HEK293T (cell line): ENCODE measurements around the gene CALD1.

ENCODE experiments used
- CTCF ChIA-PET: fragments of 350-600 bp; formaldehyde crosslinking; extraction: SDS; loops from one replicate; lab custom pipeline; 2021; ENCODE audit warnings: antibody characterized with exemption, inconsistent platforms; lab: Yijun Ruan, JAX
- POLR2A ChIA-PET: fragments of 350-600 bp; formaldehyde crosslinking; extraction: SDS; loops from one replicate; lab custom pipeline; 2020; ENCODE audit warnings: antibody characterized with exemption, inconsistent platforms; lab: Yijun Ruan, JAX
- DNase-seq: peaks from one replicate; pipeline ENCODE4 v3.0.0; 2012; ENCODE audit warnings: mixed read lengths; ENCODE audit errors: extremely low spot score
- ARNT ChIP-seq: fragments of 450-650 bp; IDR thresholded peaks from 2 replicates; pipeline ENCODE4 v1.6.1; 2017; ENCODE audit warnings: mild to moderate bottlenecking
- BHLHE40 ChIP-seq: fragments of 450-650 bp; IDR thresholded peaks from 2 replicates; pipeline ENCODE4 v1.6.1; 2016; ENCODE audit warnings: mild to moderate bottlenecking, moderate library complexity, borderline replicate concordance
- CTBP1 ChIP-seq: fragments of 450-650 bp; IDR thresholded peaks from 2 replicates; pipeline ENCODE4 v1.6.1; 2016; ENCODE audit warnings: borderline replicate concordance
- ELF4 ChIP-seq: fragments of 450-650 bp; IDR thresholded peaks from 2 replicates; pipeline ENCODE4 v1.6.1; 2017; ENCODE audit warnings: antibody characterized with exemption
- FOXA1 ChIP-seq: fragments of 450-650 bp; IDR thresholded peaks from 2 replicates; pipeline ENCODE4 v1.6.1; 2016; ENCODE audit warnings: mild to moderate bottlenecking
- FOXK2 ChIP-seq: fragments of 450-650 bp; IDR thresholded peaks from 2 replicates; pipeline ENCODE4 v1.6.1; 2016; ENCODE audit warnings: mild to moderate bottlenecking
- FOXM1 ChIP-seq: fragments of 450-650 bp; IDR thresholded peaks from 2 replicates; pipeline ENCODE4 v1.6.1; 2017; ENCODE audit warnings: mild to moderate bottlenecking, borderline replicate concordance
- HDGF ChIP-seq: fragments of 450-650 bp; IDR thresholded peaks from 2 replicates; pipeline ENCODE4 v1.6.1; 2017; ENCODE audit warnings: antibody characterized with exemption, borderline replicate concordance
- L3MBTL2 ChIP-seq: fragments of 450-650 bp; conservative IDR thresholded peaks from 2 replicates; pipeline ENCODE4 v1.6.1; 2016; ENCODE audit warnings: mild to moderate bottlenecking
- LEF1 ChIP-seq: fragments of 450-650 bp; IDR thresholded peaks from 2 replicates; pipeline ENCODE4 v1.6.1; 2017; ENCODE audit warnings: mild to moderate bottlenecking, borderline replicate concordance
- NFRKB ChIP-seq: fragments of 450-650 bp; IDR thresholded peaks from 2 replicates; pipeline ENCODE4 v1.6.1; 2016; ENCODE audit warnings: mild to moderate bottlenecking, moderate library complexity
- SP1 ChIP-seq: fragments of 450-650 bp; IDR thresholded peaks from 2 replicates; pipeline ENCODE4 v1.6.1; 2017
- SUZ12 ChIP-seq: fragments of 450-650 bp; IDR thresholded peaks from 2 replicates; pipeline ENCODE4 v1.6.1; 2016; ENCODE audit warnings: mild to moderate bottlenecking
- TARDBP ChIP-seq: fragments of 450-650 bp; IDR thresholded peaks from 2 replicates; pipeline ENCODE4 v1.6.1; 2016
- ZNF384 ChIP-seq: fragments of 450-650 bp; IDR thresholded peaks from 2 replicates; pipeline ENCODE4 v1.6.1; 2016
- TF ChIP-seq, protein P1 (sequence below): fragments of 450-650 bp; IDR thresholded peaks from 2 replicates; pipeline ENCODE4 v1.6.1; 2016

Gene CALD1

DNA sequence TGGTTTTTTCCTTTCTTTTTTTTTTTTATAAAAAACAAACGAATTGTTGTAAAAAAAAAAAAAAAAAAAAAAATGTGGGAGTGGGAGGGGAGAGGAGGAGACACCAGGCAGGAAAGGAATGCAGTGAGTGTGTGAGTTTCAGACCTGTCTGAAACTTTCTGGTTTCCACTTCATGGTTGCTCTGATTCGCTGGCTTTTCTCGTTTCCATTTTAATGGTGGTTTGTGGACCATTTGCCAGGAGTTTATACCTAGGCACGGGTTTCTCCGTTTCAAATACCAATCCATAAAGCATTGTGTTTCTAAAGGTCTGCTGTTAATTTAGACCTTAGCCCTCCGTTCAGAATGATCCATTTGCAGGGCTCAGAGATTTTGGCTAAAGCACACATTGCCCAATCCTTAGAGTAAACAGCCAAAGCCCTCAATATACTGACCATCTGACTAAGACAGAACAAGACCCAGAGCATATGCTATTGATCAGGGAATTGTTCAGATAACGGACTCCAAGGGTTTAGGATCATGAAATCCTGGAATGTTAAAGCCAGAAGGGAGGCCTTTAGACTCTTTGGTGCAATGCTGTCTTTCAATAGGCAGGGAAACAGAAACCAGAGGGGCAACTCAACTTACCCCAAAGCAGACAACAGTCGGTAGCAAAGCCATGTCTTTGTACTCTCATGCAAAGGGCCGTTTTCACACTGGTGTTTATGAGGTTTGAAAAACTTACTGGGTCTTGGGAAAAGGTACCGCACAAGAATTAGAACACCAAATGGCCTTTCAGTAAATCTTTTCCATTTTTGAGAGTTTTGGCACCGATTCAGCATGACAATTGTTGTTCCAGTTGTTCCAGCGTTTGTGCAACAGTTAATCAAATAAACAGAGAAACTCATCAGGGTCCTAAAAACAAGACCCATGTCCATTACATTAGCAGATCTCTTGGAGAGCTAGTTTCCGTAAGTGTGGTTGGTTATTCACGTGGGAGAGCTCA, 112.6 kb downstream of the CALD1 start:
- DNase-seq: peak; percentile 55
- POLR2A ChIA-PET: interaction anchor here (1.3 to 2.4 kb wide), 2 partner anchors 94 to 95 kb away, joined by 3 to 9 read pairs; partner anchors contain the start of gene AGBL3
- CTCF ChIA-PET: no interaction called here
- TF ChIP-seq LEF1 (no peak), FOXA1 (no peak), HDGF (peak; percentile 61; the same call in 1 of the 2 replicates), SUZ12 (no peak), BHLHE40 (no peak)
- TF ChIP-seq, protein P1, sequence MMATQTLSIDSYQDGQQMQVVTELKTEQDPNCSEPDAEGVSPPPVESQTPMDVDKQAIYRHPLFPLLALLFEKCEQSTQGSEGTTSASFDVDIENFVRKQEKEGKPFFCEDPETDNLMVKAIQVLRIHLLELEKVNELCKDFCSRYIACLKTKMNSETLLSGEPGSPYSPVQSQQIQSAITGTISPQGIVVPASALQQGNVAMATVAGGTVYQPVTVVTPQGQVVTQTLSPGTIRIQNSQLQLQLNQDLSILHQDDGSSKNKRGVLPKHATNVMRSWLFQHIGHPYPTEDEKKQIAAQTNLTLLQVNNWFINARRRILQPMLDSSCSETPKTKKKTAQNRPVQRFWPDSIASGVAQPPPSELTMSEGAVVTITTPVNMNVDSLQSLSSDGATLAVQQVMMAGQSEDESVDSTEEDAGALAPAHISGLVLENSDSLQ: no peak

GRCh38 chr7:134892963-134893362, 113.5 kb downstream of the CALD1 start:
- TF ChIP-seq CTBP1 (no peak), NFRKB (no peak), SP1 (no peak), LEF1 (no peak), FOXK2 (no peak), ZNF384 (no peak), HDGF (no peak), BHLHE40 (no peak), L3MBTL2 (no peak), FOXM1 (no peak), TARDBP (no peak), FOXA1 (no peak), SUZ12 (no peak)
- TF ChIP-seq, protein P1: no peak
- ChIA-PET CTCF (no interaction called here), POLR2A (interaction anchor here (2.4 kb wide), 1 partner anchor 94 kb away, joined by 9 read pairs; the partner anchor contains the start of gene AGBL3)
- DNase-seq: no peak

DNA sequence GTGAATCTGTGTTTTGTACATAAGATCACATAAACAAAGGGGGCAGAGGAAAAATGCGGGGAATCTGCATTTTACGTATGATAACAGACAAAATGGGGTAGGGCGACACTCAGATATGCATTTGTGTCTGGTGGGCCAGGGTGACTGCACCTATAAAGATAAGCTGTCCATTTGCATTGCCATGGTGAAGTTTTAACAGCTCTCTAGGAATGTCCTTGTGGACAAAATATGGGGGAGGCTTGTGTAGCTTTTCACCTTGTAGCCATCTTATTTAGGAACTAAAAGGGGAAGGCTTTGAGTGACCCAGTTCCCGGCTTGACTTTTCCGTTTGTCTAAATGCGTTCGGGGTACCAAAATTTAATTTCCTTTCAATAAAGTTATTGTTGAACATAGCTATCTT, 114.5 kb downstream of the CALD1 start:
- DNase-seq: no peak
- TF ChIP-seq TARDBP (no peak), CTBP1 (no peak), L3MBTL2 (no peak), FOXK2 (no peak), ELF4 (no peak), FOXA1 (no peak), ZNF384 (no peak), SUZ12 (no peak)
- POLR2A ChIA-PET: interaction anchor here (2.4 kb wide), 1 partner anchor 93 kb away, joined by 9 read pairs; the partner anchor contains the start of gene AGBL3
- CTCF ChIA-PET: no interaction called here

DNA sequence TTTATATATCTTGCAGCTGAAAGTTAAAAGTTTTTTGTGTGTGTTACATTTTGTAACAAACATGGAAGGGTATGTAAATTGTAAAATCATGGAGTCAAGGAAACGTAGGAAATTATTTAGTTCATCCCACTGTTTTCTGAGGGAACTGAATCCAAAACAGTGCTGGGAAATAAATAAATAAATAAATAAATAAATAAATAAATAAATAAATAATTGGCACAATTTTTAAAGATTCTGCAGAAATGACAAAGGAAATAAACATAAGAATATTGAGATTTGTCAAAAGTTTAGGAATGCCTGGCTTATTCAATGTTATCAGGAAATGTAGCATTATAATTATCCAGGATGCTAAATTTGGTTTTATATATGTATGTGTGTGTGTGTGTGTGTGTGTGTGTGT, 115.5 kb downstream of the CALD1 start:
- TF ChIP-seq ARNT (no peak), NFRKB (no peak), FOXK2 (no peak), CTBP1 (no peak), FOXA1 (no peak), LEF1 (no peak), ELF4 (no peak), HDGF (no peak), ZNF384 (no peak)
- POLR2A ChIA-PET: no interaction called here
- CTCF ChIA-PET: no interaction called here
- no peak for DNase-seq

- ChIA-PET POLR2A (no interaction called here), CTCF (no interaction called here)
Observed at GRCh38 chr7:134896073-134896472, 116.6 kb downstream of the CALD1 start.

DNA sequence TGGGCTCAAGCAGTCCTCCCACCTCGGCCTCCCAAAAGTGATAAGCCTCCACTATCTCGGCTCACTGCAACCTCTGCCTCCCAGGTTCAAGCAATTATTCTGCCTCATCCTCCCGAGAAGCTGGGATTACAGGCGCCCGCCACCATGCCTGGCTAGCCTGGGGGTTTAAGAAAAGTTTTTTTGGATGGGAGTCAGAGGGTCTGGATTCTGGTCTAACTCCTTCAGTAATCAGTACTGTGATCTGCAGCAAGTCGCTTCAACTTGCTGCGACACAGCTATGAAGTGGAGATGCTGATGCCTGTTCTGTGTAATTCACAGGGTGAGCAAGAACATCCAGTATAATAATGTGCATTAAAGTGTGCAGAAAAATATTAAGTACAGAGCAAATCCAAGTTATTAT, 118.5 kb downstream of the CALD1 start:
- CTCF ChIA-PET: interaction anchor here (0.9 kb wide), 1 partner anchor 10 kb away, joined by 3 read pairs; no protein-coding TSS in a partner anchor
- TF ChIP-seq HDGF (no peak), ARNT (no peak), FOXA1 (no peak), CTBP1 (no peak)
- POLR2A ChIA-PET: no interaction called here
- no peak for DNase-seq

More at GRCh38 chr7:134896073-134896472, 116.6 kb downstream of the CALD1 start:
- TF ChIP-seq FOXK2: no peak
- no peak for TF ChIP-seq SP1
- TF ChIP-seq TARDBP: no peak
- no peak for TF ChIP-seq HDGF
- no peak for TF ChIP-seq BHLHE40
- no peak for TF ChIP-seq ELF4
- TF ChIP-seq CTBP1: no peak
- TF ChIP-seq FOXM1: no peak
- no peak for TF ChIP-seq ZNF384
- no peak for TF ChIP-seq LEF1
- DNase-seq: no peak
